IPS DF 6.9 (cell line): ENCODE results near the gene ZNF263.

Experiments used
- DNase-seq: peaks from one replicate; pipeline ENCODE4 v3.0.0-alpha.2; 2013; ENCODE audit warnings: low read depth, low spot score
- H3K27ac ChIP-seq: one replicate; pipeline ENCODE4 v1.5.1; 2013; ENCODE audit warnings: low read length, control low read depth
- H3K27me3 ChIP-seq: 2 replicates; pipeline ENCODE4 v1.6.1; 2013; ENCODE audit warnings: mild to moderate bottlenecking, low read length; ENCODE audit not compliant: control insufficient read depth, insufficient read depth
- H3K36me3 ChIP-seq: 2 replicates; pipeline ENCODE4 v1.6.1; 2013; ENCODE audit warnings: low read length; ENCODE audit not compliant: control insufficient read depth, insufficient read depth
- H3K4me1 ChIP-seq: 2 replicates; pipeline ENCODE4 v1.6.1; 2013; ENCODE audit warnings: low read length; ENCODE audit not compliant: control insufficient read depth, insufficient read depth
- H3K4me3 ChIP-seq: 2 replicates; pipeline ENCODE4 v1.5.1; 2013; ENCODE audit warnings: mild to moderate bottlenecking, low read length
- H3K9me3 ChIP-seq: 2 replicates; pipeline ENCODE4 v1.6.1; 2013; ENCODE audit warnings: low read length, inconsistent platforms; ENCODE audit not compliant: control insufficient read depth, insufficient read depth
- WGBS: extraction: QIAGEN DNeasy Blood & Tissue Kit; methylation state at CpG from one replicate; pipeline ENCODE4 v1.1.7; 2013; ENCODE audit warnings: mixed read lengths, missing lambda C conversion rate; ENCODE audit not compliant: insufficient read length, insufficient coverage; 5-methylcytosine and 5-hydroxymethylcytosine counted together

ZNF263 gene

DNA sequence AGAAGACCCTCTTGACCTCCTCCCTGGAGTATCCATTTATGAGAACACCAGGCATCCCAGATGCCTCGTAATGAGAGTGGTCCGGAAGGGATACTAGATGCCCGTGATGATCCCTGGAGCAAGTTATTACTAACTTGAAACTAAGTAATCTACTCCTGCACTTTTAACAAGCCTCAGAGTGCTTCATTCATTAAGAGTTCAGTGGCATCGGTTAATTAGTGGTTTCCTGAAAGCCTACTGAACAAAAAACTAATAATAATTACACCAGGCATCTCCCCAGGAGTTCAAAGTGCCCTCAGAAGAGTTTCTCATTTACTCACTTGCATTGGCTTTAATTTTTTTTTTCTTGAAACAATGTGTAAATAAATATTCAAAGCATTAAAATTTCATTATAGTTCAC, 44.2 kb downstream of the ZNF263 start:
- no CpG with 5 or more reads among the region's 4 CpGs for WGBS
- H3K4me3 ChIP-seq: no peak overlapping the region
- H3K27me3 ChIP-seq: no peaks in the 10 kb centered on the region
- H3K27ac ChIP-seq: no peak overlapping the region
- H3K9me3 ChIP-seq: no peaks in the 10 kb centered on the region; the same call in 1 of the 2 replicates
- no peaks in the 10 kb centered on the region for H3K36me3 ChIP-seq
- no peaks in the 10 kb centered on the region; the same call in 1 of the 2 replicates for H3K4me1 ChIP-seq
- DNase-seq: no peak

DNA sequence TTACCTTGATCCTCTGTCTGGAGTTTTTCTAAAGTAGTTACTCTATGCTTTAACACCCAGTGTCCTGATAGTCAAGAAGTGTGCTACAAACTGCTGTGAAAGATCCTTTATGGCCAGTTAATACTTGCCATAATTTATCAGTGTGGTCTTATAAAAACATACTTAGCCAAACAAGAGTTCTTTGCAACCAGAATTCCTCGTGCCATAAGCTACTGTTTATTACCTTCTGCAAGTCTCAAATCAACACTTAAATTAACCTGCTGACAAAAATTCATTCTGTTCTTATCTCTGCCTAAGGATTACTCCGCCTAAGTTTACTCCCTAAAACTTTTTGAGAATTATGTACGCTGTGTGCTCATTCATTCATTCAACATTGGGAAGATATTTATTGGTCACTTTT, 44.8 kb downstream of the ZNF263 start:
- DNase-seq: no peak
- H3K27me3 ChIP-seq: no peaks in the 10 kb centered on the region
- H3K4me1 ChIP-seq: no peaks in the 10 kb centered on the region; the same call in 1 of the 2 replicates
- H3K4me3 ChIP-seq: no peak overlapping the region
- no peak overlapping the region for H3K27ac ChIP-seq
- H3K9me3 ChIP-seq: no peaks in the 10 kb centered on the region; the same call in 1 of the 2 replicates
- no CpG with 5 or more reads among the region's 3 CpGs for WGBS
- H3K36me3 ChIP-seq: no peaks in the 10 kb centered on the region

DNA sequence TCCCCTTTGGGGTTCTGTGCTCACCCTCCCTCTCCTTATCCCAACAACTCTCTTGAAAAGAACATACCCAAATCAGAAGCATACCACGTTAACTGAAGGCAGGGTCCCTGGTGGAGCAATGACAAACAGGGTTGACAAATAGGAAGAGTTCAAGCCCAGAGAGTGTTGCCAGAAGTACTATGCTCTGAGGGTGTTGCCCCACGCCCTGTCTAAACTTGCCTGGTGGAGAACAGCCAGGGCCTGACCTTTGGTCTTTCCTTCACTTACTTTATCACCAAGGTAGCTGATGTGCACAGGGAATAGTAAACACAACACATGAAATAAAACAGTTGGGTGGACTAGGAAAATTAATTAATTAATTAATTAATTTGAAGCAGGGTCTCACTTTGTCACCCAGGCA, 45.4 kb downstream of the ZNF263 start:
- no peaks in the 10 kb centered on the region for H3K36me3 ChIP-seq
- H3K9me3 ChIP-seq: no peaks in the 10 kb centered on the region
- WGBS: no CpG with 5 or more reads among the region's 2 CpGs
- DNase-seq: no peak
- no peak overlapping the region for H3K27ac ChIP-seq
- no peaks in the 10 kb centered on the region for H3K27me3 ChIP-seq
- no peaks in the 10 kb centered on the region; the same call in 1 of the 2 replicates for H3K4me1 ChIP-seq
- no peak overlapping the region for H3K4me3 ChIP-seq
